ENCODE measurements around the gene MRPS6. TPM values are rescaled to one million over a fixed set of nuclear protein-coding genes. Genes with fewer than 3 reads are reported as not detected.

Gene MRPS6
- total and polyA plus RNA-seq, 2 of the 4 experiments (the other 2 are of a cell fraction), result 7.5 to 35.1 TPM

- H3K4me3 ChIP-seq (ENCODE audit: insufficient read depth, low read depth, low read length), result no peak overlapping the region
- TF ChIP-seq SMC3 (IDR thresholded peaks at IDR 0.05; ENCODE audit: low read depth, low read length), result no peak
- no peak for TF ChIP-seq RFX5 (IDR thresholded peaks at IDR 0.05; ENCODE audit: low read depth, low read length)
- no peak for TF ChIP-seq MAZ (IDR thresholded peaks at IDR 0.05; ENCODE audit: borderline replicate concordance, low read depth, low read length)
- no peak for TF ChIP-seq CTCF (conservative IDR thresholded peaks at IDR 0.05; ENCODE audit: low read depth, low read length)
- TF ChIP-seq CHD1 (IDR thresholded peaks at IDR 0.05; ENCODE audit: low read depth, low read length), result no peak
- no peak for TF ChIP-seq NFE2L2 (IDR thresholded peaks at IDR 0.05; ENCODE audit: low read depth, low read length)
- no peak for TF ChIP-seq BHLHE40 (IDR thresholded peaks at IDR 0.05; ENCODE audit: low read depth, low read length)
- no peak for TF ChIP-seq MAFK (IDR thresholded peaks at IDR 0.05; ENCODE audit: low read depth, low read length)
- no peak for TF ChIP-seq RAD21 (IDR thresholded peaks at IDR 0.05; ENCODE audit: low read length)
- no peak for TF ChIP-seq ELK1 (IDR thresholded peaks at IDR 0.05; ENCODE audit: borderline replicate concordance, low read depth, low read length)
- H3K56ac ChIP-seq (ENCODE audit: extremely low read depth, insufficient read depth, low read length), result no peak overlapping the region
- H4K20me1 ChIP-seq (ENCODE audit: insufficient read depth, low read length), result no peaks in the 10 kb centered on the region
- ATAC-seq (ENCODE audit: low read depth) (no peak), DNase-seq (no peak)
- in situ Hi-C loops (cut with MboI; ENCODE audit: low sequenced_read_pairs), result no loop called here
- H3K9ac ChIP-seq (ENCODE audit: low read depth, low read length), result no peak overlapping the region
- dilution Hi-C loops (cut with HindIII; ENCODE audit: low sequenced_read_pairs, unreplicated experiment), result no loop called here
- intact Hi-C loops (cut with micrococcal nuclease), result no loop called here
- H3K27me3 ChIP-seq (ENCODE audit: control insufficient read depth, insufficient read depth, low read length), result no peaks in the 10 kb centered on the region
- H3K79me1 ChIP-seq (ENCODE audit: low read depth in 1 of 2, low read length in 2 of 2), result no peaks in the 10 kb centered on the region
- ChIA-PET CTCF (no interaction called here), POLR2A (ENCODE audit: unreplicated experiment) (no interaction called here)
- no CpG with 5 or more reads among the region's 5 CpGs for WGBS, 2 experiments (ENCODE audit: extremely low coverage in 2 of 2, insufficient read length in 1 of 2)
- no peak overlapping the region for H4K8ac ChIP-seq (ENCODE audit: low read depth in 2 of 2, low read length in 2 of 2)
- no peak overlapping the region for H3K4me2 ChIP-seq (ENCODE audit: low read depth, low read length)
- no peaks in the 10 kb centered on the region for H3K36me3 ChIP-seq (ENCODE audit: control insufficient read depth, insufficient read depth, low read length)
- no peak overlapping the region for H2AK9ac ChIP-seq (replicated peaks; ENCODE audit: low read depth, low read length, poor library complexity)
- no peak overlapping the region for H2BK5ac ChIP-seq (ENCODE audit: low read depth, low read length, poor library complexity, severe bottlenecking)
- H3K9me3 ChIP-seq (ENCODE audit: control insufficient read depth, insufficient read depth, low read length), result peaks cover under 1% of the 10 kb centered on the region; the same call in 1 of the 2 replicates
- H3K27ac ChIP-seq (ENCODE audit: insufficient read depth, low read length), result no peak overlapping the region
- no peak overlapping the region for H3K4ac ChIP-seq (ENCODE audit: low read depth, low read length)
- H2AFZ ChIP-seq (replicated peaks; ENCODE audit: low read length, poor library complexity), result no peak overlapping the region
- BruUV-seq (replicated peaks), result no TSS peak
- H2AK5ac ChIP-seq (ENCODE audit: low read depth, low read length), result no peak overlapping the region
- H3K14ac ChIP-seq (replicated peaks; ENCODE audit: low read depth, low read length), result no peak overlapping the region
- H2BK15ac ChIP-seq (ENCODE audit: low read depth, low read length), result no peak overlapping the region
- H3K23ac ChIP-seq (ENCODE audit: low read depth, low read length), result no peak overlapping the region
- H4K91ac ChIP-seq (ENCODE audit: insufficient read depth, low read depth, low read length), result no peak overlapping the region
- H4K5ac ChIP-seq (ENCODE audit: low read depth, low read length), result no peak overlapping the region
- no peak overlapping the region for H3K18ac ChIP-seq (ENCODE audit: low read depth, low read length)
- H2BK120ac ChIP-seq (ENCODE audit: low read depth, low read length), result no peak overlapping the region
- no peaks in the 10 kb centered on the region for H3K9me1 ChIP-seq (ENCODE audit: insufficient read depth, low read length)
- no peak overlapping the region for H2BK20ac ChIP-seq (ENCODE audit: low read depth, low read length)
- H3K4me1 ChIP-seq (ENCODE audit: control insufficient read depth, insufficient read depth, low read length), result no peaks in the 10 kb centered on the region
Observed at GRCh38 chr21:34154878-34155277, 81.5 kb downstream of the MRPS6 start.
